GM12891 (cell line): ENCODE measurements around the gene SCARB1.

Experiments
- POLR2A ChIP-seq: IDR thresholded peaks from 2 replicates; pipeline ENCODE4 v1.6.1; 2011; ENCODE audit warnings: low read depth, low read length, control low read depth
- POLR2AphosphoS5 ChIP-seq: IDR thresholded peaks from 2 replicates; pipeline ENCODE4 v1.6.1; 2011; ENCODE audit warnings: low read depth, low read length, control low read depth

DNA sequence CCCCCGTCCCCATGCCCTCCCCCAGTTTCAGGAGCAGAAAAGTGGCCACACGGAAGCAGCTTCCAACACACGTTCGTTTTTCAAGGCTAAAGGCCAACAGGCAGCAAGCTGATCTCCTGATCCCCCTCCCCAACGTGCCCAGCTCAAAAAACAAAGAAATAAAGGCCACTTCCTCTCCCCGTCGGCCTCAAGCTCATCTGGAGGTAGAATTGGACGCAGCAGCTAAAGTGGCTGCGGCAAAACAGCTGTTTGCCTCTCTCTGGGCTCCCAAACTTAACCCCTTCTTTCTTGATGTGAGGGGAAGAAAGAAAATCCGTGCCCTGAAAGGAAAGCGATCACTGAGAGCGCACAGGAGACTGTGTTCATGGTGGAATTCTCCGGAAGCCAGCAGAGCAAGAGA, 66.3 kb downstream of the SCARB1 start:
- TF ChIP-seq POLR2AphosphoS5 (no peak), POLR2A (no peak)
